ENCODE results near the gene SRP68.
A peak's percentile ranks its signal among the peaks of the same experiment; 100 is the strongest.
"Not testable (repeated sequence)": the region's sequence is repeated elsewhere in the genome, so short reads cannot be mapped to it uniquely, and the experiment has no call there.

The SRP68 gene

DNA sequence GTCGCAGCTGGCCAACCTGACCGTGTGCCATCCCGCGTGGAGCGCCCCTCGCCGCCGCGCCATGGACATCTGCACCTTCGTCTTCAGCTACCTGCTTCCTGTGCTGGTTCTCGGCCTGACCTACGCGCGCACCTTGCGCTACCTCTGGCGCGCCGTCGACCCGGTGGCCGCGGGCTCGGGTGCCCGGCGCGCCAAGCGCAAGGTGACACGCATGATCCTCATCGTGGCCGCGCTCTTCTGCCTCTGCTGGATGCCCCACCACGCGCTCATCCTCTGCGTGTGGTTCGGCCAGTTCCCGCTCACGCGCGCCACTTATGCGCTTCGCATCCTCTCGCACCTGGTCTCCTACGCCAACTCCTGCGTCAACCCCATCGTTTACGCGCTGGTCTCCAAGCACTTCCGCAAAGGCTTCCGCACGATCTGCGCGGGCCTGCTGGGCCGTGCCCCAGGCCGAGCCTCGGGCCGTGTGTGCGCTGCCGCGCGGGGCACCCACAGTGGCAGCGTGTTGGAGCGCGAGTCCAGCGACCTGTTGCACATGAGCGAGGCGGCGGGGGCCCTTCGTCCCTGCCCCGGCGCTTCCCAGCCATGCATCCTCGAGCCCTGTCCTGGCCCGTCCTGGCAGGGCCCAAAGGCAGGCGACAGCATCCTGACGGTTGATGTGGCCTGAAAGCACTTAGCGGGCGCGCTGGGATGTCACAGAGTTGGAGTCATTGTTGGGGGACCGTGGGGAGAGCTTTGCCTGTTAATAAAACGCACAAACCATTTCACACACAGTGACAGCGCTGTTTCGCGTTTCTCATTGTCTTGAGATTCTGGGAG lies 4.7 kb upstream of the SRP68 start:
- DNase-seq, result no peak

DNA sequence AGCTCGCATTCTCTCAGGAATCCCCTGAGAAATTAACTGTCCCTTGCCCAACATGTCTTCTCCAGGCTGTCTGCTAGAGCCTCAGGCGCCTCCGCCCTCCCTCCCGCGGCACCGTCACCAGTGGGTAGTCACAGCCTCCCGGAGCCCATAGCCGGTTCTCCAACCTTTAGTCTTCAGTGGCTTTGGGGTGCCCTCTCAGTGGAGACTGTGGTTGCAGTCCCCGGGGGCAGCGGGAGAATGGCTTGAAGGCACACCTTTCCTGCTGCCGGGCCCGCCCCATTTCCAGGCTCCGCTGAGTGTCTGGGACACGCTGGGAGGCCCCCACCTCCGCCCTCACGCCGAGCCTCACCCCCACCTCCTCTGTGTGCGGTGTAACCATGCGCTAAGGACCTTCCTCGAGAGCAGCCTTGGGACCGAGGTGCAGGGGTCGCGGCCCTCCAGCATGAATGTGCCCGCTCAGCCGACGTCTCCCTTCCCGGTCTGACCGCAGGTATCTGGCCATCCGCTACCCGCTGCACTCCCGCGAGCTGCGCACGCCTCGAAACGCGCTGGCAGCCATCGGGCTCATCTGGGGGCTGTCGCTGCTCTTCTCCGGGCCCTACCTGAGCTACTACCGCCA lies 3.9 kb upstream of the SRP68 start:
- DNase-seq, result no peak

DNA sequence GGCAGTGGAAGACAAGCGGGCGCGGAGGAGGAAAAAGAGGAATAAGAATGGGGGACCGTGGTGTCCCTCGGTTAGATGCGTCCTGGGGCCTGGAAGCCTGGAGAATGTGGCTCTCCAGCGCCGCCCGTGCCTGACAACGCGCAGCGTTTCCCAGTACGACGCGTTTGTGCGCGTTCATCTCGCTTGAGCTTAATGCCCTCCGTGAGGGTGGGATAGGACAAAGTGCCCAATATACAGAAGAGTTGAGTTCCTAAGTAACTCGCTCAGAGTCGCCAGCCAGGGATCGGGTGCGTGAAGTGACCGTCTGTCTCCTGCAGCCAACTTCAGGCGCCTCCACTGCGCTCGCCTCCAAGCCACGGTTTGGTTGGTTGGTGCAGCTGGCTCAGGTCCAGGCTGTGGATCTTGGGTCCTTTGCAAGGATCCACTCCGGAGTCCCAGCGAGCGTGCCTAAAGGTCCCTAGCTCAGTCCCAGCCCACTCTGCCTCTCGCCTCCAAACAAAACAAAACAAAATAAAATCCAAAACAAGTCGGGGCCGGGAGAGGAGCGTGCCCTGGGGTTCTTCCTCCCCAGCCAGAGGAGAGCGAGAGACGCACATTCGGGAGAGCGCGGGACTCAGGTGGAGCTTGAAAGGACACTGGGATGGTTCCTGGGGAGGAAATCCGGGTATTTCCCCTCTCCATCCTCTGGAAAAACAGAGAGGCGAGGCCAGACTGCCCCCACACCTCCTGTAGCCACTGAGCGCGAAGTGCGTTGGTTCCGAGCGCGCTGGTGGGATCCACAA lies 3.2 kb upstream of the SRP68 start:
- peak; percentile 19 for DNase-seq

DNA sequence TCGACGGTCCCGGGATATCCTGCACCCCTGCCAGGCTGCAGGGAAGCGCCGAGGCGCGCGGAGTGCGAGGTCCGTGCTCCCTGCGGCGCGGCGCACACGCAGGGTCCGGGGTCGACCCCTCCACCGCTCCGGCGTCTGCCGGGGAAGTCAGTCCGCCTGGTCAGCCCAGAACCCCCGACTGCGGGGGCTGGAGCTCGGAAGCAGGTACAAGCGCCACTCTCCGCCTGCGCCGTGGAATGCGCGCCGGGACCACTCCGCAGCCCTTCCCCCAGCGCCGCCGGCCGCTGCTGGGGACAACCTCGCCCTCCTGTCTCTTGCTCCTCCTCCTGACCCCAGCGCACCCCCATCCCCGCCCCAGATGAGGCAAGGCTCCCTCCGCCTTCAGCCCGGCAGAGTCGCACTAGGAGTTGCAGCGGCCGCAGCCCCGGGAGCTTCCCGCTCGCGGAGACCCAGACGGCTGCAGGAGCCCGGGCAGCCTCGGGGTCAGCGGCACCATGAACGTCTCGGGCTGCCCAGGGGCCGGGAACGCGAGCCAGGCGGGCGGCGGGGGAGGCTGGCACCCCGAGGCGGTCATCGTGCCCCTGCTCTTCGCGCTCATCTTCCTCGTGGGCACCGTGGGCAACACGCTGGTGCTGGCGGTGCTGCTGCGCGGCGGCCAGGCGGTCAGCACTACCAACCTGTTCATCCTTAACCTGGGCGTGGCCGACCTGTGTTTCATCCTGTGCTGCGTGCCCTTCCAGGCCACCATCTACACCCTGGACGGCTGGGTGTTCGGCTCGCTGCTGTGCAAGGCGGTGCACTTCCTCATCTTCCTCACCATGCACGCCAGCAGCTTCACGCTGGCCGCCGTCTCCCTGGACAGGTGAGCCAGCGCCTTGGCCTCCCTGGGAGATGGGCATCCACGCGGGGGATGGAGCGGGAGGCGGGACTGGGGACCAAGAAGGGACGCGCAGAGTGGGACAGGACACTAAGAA lies 2.4 kb upstream of the SRP68 start, which contains the start of gene GALR2:
Gene GALR2 (plus strand): TSS at position 392 of the 974 bp plus-strand sequence. CDS start 103 bp downstream, at position 495.
- no peak for DNase-seq

DNA sequence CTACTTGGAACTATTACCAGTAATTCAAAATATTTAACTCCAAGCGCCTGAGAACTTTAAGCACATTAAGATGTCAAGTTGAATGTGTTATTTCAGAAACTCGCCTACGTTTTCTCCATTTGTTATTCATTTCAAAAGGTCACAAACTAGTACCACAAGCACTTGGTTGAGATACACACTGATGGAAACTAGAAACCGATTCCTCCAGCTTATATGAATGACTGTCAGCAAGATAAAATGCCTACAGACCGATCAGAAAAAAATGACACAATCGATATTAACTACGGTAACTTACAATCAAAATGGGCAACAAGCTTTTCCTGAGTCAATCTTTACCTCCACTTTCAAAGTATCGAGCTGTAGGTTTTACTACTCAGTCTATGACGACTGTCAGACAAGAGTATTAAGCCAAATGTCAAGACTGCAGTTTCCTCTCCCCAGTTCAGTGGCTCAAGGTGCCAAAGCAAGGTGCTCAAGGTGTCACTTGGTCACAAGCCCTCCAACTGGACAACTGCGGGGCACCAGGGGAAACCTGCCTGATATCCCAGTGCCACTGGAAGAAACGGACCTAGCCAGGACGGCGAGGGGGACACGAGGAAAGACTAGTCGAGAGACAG lies 678 bp downstream of the SRP68 start:
- DNase-seq, result no peak

DNA sequence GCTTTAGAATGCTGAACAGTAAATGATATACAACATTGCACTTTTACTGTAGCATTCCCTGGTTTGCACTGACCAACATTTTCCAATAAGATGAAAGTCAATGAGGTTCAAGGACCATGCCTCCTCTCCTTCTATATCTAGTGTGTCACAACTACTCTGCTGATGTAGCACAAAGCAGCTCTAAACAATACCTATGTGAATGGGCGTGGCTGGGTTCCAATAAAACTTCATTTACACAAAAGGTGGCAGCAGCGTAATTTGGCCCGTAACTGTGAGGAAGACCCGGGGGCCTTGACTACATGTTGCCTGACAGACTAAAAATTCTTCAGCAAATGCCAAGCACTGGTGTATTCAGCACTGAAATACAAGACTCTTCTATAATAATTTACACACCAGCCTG lies 6.5 kb downstream of the SRP68 start:
- no peak for DNase-seq

DNA sequence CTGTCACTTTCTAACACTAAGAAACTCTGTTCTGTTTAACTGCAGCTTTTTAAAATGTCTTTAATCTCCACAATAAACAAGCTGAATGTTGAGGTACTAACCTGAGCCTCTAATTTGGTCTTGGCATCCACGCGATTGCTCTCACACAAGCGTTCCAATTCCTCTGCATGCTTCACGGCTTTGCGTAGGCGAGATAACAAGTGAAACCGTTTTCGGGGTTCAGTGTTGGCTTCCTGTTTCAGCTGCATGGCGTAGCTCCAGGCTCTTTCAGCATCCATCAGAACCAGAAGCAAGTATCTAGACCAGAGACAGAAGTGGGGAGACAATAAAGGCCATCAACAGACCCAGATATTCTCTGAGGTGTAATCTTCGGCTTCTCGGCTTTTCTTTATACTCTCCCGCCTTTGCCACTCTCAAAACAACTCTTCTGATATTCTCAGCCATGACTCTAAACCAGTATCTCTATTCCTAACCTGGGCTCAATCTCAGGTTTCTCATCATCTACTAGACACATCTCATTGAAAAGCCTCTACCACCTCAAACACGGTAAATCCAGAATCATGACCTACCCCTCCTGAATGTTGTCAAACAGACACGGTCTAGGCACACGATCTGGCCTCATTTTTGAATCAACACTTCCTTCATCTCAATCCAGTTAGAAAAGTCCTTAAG lies 8.3 kb downstream of the SRP68 start:
- DNase-seq, result no peak

DNA sequence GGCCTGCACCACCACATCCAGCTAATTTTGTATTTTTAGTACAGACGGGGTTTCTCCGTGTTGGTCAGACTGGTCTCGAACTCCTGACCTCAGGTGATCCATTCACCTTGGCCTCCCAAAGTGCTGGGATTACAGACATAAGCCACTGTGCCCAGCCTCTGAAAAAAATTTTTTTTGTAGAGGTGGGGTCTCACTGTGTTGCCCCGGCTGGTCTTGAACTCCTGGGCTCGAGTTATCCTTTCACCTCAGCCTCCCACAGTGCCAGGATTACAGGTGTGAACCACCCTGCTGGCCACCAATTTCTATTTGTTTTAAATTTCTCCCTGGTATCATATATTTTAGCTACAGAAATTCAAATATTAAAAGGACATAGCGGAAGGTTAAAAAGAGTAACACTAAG lies 14.1 kb downstream of the SRP68 start:
- not testable (repeated sequence) for DNase-seq

DNA sequence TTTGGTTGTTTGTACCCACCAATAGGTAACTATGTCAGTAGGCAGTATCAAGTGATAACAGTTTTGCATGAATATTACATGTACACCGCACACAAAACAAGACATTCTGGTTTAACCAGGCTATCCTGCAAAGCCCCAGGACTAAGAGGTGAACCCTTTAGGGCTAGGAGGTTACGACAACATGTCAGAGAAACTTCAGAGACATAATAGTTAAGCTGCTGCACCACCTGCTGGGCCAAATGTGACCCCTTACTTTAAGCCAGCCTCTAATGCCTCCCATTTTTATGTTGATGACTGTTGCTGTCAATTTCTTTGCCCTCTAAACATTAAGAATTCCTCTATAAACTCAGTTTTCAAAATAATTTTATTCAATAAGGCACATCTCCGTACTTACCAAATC lies 15.4 kb downstream of the SRP68 start:
- no peak for DNase-seq

DNA sequence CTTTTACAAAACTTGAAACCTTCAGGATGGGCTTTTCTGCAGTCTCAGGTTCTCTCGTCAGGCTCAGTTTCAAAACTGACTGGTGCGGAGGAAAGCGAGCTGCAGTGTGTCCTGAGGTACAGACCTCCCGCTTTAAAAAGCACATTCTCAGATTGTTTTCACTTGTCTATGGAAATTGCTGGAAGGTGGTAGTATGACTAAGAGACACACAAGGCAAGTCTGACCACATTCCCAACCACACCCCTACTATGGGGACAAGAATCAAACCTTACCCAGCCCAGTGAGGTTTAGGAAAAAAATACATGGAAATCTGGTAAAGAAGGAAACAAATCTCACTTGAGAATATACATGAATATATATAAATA lies 18.2 kb downstream of the SRP68 start:
- no peak for DNase-seq

DNA sequence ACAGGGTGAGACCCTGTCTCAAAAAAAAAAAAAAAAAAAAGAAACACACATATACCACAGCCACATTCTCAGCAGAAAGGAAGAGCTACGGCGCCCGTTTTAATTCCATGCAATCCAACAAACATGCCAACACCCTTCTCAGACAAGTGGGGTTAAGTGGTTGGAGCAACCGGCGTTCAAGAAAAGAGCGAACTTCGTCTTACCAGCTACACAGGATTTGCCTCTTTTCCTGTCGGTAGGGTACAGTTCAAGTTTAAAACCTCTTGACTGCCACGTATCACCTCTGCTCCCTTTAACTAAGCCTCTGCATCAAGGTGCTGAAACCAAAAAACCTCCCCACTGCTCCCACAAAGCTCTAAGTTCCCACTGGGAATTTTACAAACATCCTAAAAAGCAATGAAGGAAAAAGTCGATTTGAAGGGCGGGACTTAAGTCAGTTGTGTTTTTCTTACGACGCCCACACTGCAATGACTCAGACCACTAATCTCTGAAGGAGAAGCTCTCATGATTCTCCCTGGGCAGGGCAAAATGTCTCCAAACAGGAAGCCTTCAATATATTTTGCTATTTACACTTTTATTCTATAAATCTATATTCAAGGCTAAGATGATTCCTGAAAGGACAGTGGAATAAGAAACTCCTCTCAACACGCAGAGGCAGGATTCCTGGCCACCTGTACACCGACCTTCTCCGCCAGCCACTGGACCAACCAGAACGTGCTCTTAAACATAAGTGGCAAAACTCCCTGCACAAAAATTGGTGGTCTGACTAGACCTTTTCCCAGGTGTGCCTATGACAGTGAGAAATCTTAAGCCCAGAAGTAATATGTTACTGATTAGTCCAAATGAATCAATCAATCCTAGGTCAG lies 18.8 kb downstream of the SRP68 start:
- no peak for DNase-seq

DNA sequence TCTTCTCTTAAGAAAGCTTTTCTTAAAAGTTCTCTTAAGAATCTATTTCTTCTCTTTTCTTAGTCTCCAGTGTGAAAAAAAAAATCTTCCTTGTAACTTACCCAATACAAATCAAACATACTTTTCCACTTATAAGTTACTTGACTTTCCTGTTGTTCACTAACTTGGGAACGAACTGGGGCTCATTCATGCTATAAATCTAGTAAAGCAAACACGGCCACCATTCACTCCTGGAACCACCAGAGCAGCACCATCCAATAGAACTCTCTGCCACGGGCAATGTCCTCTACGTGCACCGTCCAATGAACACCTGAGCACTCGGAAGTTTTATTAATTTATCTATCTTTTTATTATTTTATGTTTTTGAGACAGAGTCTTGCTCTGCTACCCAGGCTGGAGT lies 20.8 kb downstream of the SRP68 start:
- DNase-seq, result no peak

DNA sequence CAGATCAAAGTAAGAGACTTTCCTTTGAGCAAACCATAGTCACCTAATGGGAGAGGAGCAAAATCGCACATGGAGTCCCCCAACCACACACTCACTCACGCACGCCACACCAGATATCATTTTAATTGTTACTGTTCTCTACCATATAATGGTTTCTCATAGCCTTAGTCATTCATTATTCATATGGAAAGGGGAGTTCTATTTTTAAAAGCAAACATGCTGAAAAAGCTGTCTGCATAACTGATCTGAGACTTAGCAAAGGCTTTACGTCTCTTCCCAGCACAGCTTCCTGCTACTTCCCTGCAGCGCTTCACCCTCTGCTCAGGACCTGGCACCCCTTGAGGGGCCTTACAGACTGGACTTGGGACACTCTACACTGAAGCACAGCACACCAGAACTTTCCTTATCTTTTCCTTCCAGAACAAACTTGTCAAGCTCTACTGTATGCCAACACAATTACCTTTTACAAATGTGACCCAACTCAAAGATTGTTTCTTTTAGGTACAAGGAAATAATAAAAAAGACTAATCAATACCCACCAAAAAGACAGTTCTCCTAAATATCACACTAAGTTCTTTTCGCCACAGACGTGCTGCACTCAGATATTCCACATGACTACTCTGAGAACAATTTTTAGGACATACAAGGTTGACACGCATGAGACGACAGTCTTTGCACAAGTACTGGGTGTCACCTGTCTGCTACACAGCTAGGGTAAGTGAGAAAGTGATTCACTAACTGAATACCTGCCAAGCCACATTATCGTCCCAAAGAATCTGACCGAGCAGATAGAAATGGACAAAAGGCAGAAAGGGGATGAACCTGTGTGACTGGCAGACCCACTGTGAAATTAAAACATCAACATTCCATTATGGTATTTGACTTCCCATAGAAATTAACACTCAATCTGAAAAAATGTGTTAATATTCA lies 21.5 kb downstream of the SRP68 start:
- no peak for DNase-seq

DNA sequence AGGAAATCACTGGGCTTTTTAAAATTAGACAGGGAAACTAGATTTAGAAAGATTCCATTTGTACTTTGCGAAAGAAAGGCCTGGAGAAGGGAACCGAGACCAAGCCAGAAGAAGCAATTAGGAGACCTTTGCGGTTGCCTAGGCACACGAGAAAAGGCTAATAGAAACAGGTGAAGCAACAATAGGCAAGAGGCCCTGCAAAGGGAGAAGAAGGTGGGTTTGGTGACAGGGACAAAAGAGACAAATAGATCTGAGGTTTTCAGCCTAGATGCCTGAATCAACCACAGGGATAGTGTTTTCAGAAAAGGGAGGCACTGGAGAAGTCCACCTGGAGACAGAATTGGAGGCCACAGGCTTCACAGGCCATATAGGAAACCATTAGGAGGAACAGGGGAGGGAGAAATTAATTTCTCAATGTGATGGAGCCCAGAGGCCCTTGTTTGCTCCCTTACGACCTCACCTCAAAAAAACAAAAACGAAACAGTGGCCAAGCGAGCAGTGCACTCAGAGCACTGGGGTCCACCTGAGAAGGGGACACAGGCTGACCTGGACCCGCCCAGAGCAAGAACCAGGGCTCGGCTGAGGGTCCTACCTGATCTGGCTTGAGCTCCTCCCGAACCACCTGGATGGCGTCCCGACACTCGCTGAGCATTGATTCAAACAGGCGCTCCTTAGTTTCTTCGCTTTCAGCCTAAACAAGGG lies 22.3 kb downstream of the SRP68 start:
- DNase-seq, result no peak

DNA sequence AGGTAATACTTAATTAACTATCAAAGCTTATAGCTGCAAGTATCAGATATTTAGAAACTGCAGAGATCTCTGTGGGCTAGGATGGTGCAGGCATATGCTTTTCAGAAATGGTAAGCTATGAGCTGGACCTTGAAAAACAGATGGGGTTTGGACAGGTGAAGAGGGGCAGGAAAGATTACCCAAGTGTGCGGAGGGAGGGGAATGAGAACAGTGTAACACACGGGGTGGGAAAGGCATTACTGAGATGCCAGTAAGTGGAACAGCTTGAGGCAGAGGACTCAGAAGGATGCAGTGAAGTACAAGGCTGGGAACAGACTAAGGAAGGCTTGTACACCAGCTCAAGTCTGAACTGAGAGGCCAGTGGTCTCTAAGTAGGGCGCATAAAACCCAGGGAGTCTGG lies 23.1 kb downstream of the SRP68 start:
- DNase-seq, result no peak

DNA sequence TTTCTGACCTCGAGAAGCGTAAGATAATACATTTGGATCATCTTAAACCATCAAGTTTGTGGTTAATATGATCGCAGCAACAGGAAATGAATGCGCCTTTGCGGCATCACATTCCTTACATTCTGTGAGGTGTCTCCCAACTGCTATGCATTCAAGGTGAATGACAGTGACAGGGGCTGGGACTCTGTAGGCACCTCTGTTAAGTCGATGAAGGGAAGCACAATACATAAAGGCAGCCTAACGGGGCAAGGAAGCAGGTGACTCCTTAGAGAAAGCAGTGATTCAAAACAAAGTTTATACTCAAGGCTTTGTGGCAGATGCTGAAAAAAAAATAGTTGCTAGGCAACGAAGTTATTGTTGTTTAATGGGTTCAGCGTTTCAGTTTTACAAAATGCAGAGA lies 23.6 kb downstream of the SRP68 start:
- no peak for DNase-seq

DNA sequence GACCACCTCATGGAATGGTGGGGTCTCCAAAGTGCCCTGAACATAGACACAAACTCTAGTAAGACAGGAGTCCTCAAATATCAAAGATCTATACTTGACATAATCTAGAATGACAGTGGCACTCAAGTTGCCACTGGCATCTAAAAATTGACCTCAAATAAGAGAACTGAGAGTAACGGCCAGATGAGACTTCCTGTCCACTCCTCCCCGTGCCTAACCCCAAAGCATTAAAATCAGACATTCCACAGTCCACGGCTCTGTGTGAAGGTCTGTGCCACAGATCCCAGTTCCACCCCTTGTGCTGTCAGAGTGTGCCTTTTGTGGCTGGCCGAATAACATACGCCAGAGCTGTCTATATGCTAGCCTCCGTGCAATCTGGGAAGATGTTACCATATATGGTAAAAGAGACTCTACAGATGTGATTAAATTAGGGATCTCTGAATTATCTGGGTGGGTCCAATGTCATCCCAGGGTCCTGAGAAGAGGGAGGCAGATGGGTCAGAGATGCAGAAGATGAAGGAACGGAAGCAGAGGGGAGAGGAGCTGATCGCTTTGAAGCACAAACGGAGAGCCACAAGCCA lies 24.2 kb downstream of the SRP68 start:
- DNase-seq, result no peak

DNA sequence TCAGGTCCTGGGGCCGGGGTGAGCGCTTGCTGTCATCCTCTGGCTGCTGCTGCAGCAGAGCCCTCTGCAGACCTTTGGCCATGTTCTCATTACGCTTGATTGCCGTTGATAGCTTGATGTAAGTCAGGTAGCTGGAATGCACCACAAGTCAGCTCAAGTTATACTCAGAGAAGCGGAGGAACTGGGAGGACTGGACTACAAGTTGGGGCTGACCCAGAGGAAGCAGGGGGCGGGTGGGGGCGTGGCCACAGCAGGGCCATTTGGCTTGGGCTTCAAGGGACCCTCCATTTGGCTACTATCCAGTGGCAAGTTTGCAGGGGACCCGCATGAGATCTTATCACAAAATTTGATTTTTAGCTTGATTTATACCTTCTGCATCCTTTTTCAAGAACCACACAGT lies 26.3 kb downstream of the SRP68 start:
- DNase-seq, result no peak

Measured in NCI-H1694 treated with DMSO at 0.1 percent for 48 hours (cell line).